Nephron progenitor cell (in vitro differentiated cells): ENCODE data around the gene NIFK.

Experiments
- DNase-seq: peaks from one replicate; pipeline ENCODE4 v3.0.0; 2021
- H3K27ac Mint-ChIP-seq: 2 replicates; pipeline ENCODE4 v1.8.0; 2021; ENCODE audit warnings: mild to moderate bottlenecking, moderate library complexity, mixed read lengths
- H3K27me3 Mint-ChIP-seq: 2 replicates; pipeline ENCODE4 v1.8.0; 2021; ENCODE audit warnings: mild to moderate bottlenecking, low read depth, mixed read lengths; ENCODE audit not compliant: poor library complexity
- H3K36me3 Mint-ChIP-seq: 2 replicates; pipeline ENCODE4 v1.8.0; 2021; ENCODE audit warnings: low read depth, mixed read lengths
- H3K4me1 Mint-ChIP-seq: 2 replicates; pipeline ENCODE4 v1.8.0; 2021; ENCODE audit warnings: mixed read lengths
- H3K4me3 Mint-ChIP-seq: 2 replicates; pipeline ENCODE4 v1.8.0; 2021; ENCODE audit warnings: mild to moderate bottlenecking, moderate library complexity, mixed read lengths
- H3K9me3 Mint-ChIP-seq: 2 replicates; pipeline ENCODE4 v1.8.0; 2021; ENCODE audit warnings: mild to moderate bottlenecking, moderate library complexity, mixed read lengths
- CTCF ChIP-seq: fragments of 200-600 bp; sonication (generic); IDR thresholded peaks from 2 replicates; pipeline ENCODE4 v1.5.0; 2021; ENCODE audit warnings: antibody characterized with exemption

The NIFK gene

GRCh38 chr2:121727950-121728349 is 8.7 kb downstream of the NIFK start:
- peaks cover 11% of the 10 kb centered on the region for H3K4me1 Mint-ChIP-seq

GRCh38 chr2:121727332-121727731 is 9.3 kb downstream of the NIFK start:
- Mint-ChIP-seq H3K9me3 (no peaks in the 10 kb centered on the region), H3K27me3 (no peaks in the 10 kb centered on the region), H3K4me3 (no peak overlapping the region), H3K27ac (no peak overlapping the region), H3K36me3 (peaks cover 53% of the 10 kb centered on the region), H3K4me1 (peaks cover 10% of the 10 kb centered on the region)
- no peak for TF ChIP-seq CTCF
- DNase-seq = no peak

More at GRCh38 chr2:121727950-121728349, 8.7 kb downstream of the NIFK start:
- no peak for DNase-seq
- no peak for TF ChIP-seq CTCF
- Mint-ChIP-seq H3K9me3 (no peaks in the 10 kb centered on the region), H3K27ac (no peak overlapping the region), H3K4me3 (no peak overlapping the region), H3K36me3 (peaks cover 55% of the 10 kb centered on the region), H3K27me3 (no peaks in the 10 kb centered on the region)

- no peaks in the 10 kb centered on the region for H3K4me1 Mint-ChIP-seq
- no peak for DNase-seq
- H3K4me3 Mint-ChIP-seq = no peak overlapping the region
- H3K27me3 Mint-ChIP-seq = peaks cover 5% of the 10 kb centered on the region
- H3K36me3 Mint-ChIP-seq = peaks cover 16% of the 10 kb centered on the region
- TF ChIP-seq CTCF = no peak
- no peaks in the 10 kb centered on the region for H3K9me3 Mint-ChIP-seq
- H3K27ac Mint-ChIP-seq = no peak overlapping the region
Observed at GRCh38 chr2:121723316-121723715, 13.4 kb downstream of the NIFK start.

- no peak overlapping the region for H3K27ac Mint-ChIP-seq
- H3K4me1 Mint-ChIP-seq = no peaks in the 10 kb centered on the region
- peaks cover 5% of the 10 kb centered on the region for H3K27me3 Mint-ChIP-seq
- no peak overlapping the region for H3K4me3 Mint-ChIP-seq
- no peak for TF ChIP-seq CTCF
- H3K9me3 Mint-ChIP-seq = no peaks in the 10 kb centered on the region
- no peak for DNase-seq
- H3K36me3 Mint-ChIP-seq = peaks cover 8% of the 10 kb centered on the region
Observed at GRCh38 chr2:121722479-121722878, 14.2 kb downstream of the NIFK start.

- Mint-ChIP-seq H3K4me1 (no peaks in the 10 kb centered on the region), H3K9me3 (no peaks in the 10 kb centered on the region), H3K27me3 (peaks cover 5% of the 10 kb centered on the region), H3K36me3 (peaks cover 2% of the 10 kb centered on the region), H3K4me3 (no peak overlapping the region), H3K27ac (no peak overlapping the region)
- TF ChIP-seq CTCF = no peak
- DNase-seq = no peak
Observed at GRCh38 chr2:121721926-121722325, 14.7 kb downstream of the NIFK start.

GRCh38 chr2:121717529-121717928 is 19.1 kb downstream of the NIFK start:
- H3K27ac Mint-ChIP-seq = no peak overlapping the region
- peaks cover 5% of the 10 kb centered on the region for H3K4me1 Mint-ChIP-seq
- H3K27me3 Mint-ChIP-seq = peaks cover 10% of the 10 kb centered on the region
- DNase-seq = no peak
- no peak for TF ChIP-seq CTCF
- no peaks in the 10 kb centered on the region for H3K9me3 Mint-ChIP-seq
- no peaks in the 10 kb centered on the region for H3K36me3 Mint-ChIP-seq
- no peak overlapping the region for H3K4me3 Mint-ChIP-seq
